PC-9 (cell line): ENCODE measurements around the gene TSFM.

Experiments used
- EZH2 ChIP-seq: fragments of 200-600 bp; sonication (generic); IDR thresholded peaks from 2 replicates; pipeline ENCODE4 v1.8.0; 2017; ENCODE audit warnings: antibody characterized with exemption, low read depth
- TF ChIP-seq, protein P1 (sequence below): fragments of 200-600 bp; sonication (generic); conservative IDR thresholded peaks from 2 replicates; pipeline ENCODE4 v1.6.1; 2017; ENCODE audit warnings: mixed run types, antibody characterized with exemption, mild to moderate bottlenecking, moderate library complexity

GRCh38 chr12:57793920-57794319 lies 11.3 kb downstream of the TSFM start:
- TF ChIP-seq, protein P1, sequence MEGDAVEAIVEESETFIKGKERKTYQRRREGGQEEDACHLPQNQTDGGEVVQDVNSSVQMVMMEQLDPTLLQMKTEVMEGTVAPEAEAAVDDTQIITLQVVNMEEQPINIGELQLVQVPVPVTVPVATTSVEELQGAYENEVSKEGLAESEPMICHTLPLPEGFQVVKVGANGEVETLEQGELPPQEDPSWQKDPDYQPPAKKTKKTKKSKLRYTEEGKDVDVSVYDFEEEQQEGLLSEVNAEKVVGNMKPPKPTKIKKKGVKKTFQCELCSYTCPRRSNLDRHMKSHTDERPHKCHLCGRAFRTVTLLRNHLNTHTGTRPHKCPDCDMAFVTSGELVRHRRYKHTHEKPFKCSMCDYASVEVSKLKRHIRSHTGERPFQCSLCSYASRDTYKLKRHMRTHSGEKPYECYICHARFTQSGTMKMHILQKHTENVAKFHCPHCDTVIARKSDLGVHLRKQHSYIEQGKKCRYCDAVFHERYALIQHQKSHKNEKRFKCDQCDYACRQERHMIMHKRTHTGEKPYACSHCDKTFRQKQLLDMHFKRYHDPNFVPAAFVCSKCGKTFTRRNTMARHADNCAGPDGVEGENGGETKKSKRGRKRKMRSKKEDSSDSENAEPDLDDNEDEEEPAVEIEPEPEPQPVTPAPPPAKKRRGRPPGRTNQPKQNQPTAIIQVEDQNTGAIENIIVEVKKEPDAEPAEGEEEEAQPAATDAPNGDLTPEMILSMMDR = no peak
- no peak for TF ChIP-seq EZH2
